CD4-positive, alpha-beta T cell treated with Interleukin-1 beta for 1 hour (primary cell): Measurements from ENCODE around the gene DUS1L.

Experiments
- DNase-seq, 2 donors: peaks; one replicate each; pipeline ENCODE4 v3.0.0-alpha.2; 2020 to 2022

Gene DUS1L

DNA sequence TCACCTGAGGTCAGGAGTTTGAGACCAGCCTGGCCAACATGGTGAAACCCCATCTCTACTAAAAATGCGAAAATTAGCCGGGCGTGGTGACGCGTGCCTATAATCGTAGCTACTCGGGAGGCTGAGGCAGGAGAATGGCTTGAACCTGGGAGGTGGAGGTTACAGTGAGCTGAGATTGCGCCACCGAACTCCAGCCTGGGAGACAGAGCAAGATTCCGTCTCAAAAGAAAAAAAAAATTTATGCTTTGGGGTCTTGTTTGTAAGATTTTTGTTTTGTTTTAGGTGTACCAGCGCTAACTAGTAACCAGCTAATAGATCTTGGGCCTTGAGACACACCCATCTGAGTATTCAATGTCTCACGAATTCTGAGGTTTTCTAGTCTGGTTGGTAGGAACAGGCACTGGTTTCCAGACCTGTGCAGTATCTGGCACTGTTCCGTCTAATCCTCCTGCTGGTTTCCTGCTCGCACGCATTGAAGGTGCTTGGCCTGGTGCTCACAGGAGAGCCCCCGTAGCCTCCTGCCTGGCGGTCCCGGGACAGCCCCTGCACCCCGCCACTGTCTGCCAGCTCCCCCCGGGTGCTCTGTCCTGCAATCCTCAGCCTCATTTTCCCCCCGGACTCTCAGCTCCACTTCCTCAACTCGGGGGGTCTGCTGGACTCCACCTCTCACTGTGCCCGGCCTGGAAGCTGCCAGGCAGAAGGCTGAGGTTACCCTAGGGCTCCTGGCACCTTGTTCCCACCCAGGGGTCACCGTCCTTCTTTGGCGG is 10.6 kb upstream of the DUS1L start:
- DNase-seq, result no peak

DNA sequence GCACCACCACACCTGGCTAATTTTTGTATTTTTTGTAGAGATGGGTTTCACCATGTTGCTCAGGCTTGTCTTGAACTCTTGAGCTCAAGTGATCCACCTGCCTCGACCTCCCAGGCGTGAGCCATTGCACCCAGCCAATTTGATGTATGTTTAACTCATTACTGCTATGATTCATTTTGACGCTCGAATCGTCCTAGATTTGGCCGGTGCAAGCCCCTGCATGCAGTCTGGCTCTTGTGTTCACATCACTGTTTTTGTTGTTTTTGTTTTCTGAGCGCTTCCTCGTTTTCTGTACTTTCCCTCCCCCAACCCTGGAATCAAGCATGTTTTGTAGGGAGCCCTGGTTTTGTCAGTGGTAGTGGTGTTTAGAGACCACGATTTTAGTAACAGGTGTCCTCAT is 7.8 kb upstream of the DUS1L start:
- DNase-seq, result no peak

DNA sequence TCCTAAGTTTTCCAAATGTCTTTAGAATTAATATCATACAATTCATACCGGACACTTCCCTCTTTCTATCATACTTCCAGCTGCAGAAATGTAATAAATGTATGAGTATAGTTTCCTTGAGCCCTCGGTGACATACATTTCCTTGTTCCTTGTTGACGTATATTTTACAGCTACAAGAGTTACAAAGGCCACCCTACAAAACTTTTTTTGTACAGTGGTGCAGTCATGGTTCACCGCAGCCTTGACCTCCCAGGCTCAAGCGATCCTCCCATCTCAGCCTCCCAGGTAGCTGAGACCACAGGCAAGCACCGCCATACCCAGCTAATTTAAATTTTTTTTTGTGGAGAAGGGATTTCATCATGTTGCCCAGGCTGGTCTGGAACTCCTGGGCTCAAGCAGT is 7.2 kb upstream of the DUS1L start:
- DNase-seq, result no peak

DNA sequence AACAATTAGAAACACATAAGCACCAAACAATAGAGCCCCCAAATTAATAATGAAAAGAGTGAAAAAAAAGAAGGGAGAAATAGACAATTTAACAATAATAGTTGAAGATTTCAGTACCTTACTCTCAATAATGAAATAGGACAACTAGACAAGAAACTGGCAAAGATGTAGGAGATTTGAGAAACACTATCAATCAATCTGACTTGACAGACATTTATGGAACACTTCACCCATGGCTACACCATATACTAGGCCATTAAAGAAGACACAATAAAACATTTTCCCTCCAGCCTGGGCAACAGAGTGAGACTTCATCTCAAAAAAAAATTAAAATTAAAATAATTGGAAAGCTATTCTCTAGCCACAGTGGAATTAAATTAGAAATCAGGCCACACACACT is 5.0 kb upstream of the DUS1L start:
- DNase-seq, result no peak

DNA sequence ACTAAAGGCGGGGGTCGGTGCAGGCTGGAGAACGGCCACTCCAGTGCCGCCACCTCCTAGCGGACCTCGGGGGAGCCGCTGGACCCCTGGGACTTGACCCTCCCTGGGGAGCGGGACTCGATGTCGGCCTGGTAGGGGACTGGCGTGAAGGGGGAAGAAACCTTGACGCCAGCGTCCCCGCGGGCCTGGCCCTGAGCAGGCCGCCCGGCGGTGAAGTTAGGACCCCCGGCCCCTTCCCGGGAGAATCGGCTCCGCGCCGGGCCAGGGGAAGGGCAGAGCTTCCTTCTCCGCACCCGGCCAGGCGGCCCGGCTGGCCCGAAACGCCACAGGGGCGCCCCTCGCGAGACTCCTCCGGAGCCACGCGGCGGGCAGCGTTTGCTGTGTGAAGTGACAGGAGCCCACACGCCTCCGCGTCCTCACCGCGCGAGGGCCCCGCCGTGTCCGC is 389 bp downstream of the DUS1L start:
- DNase-seq, result peak in 1 of 2 donors; percentile 18

DNA sequence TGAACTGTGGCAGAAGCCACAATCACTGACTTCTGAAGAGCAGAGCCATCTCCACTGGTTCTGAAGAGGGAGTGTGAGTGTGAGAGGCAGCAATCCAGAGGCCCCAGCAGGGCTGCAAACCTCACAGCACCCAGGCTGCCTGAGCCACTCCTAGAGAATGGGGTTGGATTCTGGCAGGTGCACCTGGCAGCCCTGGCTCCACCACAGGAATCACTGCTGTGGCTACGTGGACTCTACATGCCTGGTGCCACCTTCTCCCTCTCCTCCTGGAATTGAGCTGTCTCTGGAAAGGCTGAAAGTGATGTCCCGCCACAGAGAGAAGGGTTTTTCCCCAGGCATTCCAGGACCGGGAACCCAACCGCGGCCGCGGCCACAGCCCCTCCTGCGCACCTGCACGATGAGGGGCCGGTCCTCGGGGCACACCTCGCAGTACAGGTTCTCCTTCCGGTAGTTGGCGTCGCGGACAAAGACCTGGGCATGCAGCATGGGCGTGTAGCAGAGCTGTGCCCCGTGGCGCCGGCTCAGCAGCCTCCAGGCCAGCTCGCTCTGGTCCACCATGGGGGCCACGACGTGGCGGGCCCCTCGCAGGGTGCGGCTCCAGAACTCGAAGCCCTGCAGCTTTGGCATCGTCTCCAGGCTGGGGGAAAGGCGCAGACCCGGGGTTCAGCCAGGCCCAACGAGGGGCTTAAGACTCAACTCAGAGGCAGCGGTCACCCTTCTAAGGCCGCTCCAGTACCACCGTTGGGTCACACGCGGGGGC is 991 bp downstream of the DUS1L start:
- no peak for DNase-seq

DNA sequence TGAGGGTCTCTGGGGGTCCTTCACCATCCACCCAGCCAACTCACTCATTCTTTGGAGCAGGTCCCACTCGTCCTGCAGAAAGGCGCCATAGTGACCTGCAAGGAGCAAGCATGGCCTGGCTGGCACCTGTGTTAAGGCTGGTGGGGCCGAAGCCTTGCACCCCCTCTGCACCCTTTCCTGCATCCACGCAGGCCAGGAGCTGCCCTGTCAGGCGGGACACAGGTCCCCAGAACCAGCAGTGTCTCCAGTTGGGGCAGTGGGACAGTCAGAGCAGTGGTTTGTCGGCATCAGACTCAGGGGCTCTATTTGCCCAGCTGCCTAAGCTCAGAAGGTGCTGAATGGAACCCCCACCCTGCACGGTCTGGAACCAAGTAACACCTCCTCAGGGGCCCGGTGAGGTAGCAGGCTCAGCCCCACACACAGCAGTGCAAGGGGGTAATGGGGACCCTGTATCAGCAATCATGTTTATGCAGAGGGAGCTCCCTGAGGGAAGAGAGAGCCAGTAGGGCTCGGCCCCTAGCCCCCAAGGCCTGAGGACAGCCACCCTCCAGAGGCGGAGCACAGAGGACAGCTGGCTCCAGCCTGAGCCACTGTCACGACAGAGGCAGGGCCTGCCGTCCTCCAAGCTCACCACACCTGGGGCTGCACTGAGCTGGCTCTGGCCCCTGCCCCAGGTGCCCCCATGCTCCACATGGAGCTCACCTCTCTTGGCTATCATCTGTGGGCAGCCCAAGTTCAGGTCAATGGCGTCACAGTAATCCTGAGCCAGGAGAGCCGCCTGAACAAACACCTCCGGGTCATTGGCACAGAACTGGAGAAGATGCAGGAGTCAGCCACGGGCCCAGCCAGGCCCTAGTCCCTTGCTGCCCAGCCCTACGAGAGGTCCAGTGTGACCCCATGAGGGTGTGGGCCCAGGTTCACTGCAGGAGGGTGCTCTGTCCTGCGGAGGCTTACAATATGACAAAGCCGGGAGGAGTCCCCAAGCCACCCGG is 1.9 kb downstream of the DUS1L start:
- no peak for DNase-seq

DNA sequence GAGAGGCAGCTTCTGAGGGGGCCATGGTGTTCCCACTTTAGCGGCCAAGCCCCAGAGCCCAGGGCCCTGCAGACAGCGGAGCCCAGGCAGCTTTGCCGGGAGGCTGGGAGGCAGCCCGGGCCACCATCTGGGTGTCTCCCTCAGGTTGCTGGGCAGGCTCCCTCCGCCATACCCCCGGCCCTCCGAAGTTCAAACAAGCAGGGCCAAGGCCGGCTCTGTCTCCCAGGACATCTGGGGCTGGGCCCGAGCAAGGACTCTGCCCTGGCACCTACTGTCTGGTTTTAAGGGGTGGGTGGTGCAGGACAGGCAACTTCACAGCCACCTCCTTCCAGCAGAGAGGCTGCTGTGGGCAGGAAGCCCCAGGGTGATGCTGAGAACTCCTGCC is 2.6 kb downstream of the DUS1L start:
- no peak for DNase-seq

DNA sequence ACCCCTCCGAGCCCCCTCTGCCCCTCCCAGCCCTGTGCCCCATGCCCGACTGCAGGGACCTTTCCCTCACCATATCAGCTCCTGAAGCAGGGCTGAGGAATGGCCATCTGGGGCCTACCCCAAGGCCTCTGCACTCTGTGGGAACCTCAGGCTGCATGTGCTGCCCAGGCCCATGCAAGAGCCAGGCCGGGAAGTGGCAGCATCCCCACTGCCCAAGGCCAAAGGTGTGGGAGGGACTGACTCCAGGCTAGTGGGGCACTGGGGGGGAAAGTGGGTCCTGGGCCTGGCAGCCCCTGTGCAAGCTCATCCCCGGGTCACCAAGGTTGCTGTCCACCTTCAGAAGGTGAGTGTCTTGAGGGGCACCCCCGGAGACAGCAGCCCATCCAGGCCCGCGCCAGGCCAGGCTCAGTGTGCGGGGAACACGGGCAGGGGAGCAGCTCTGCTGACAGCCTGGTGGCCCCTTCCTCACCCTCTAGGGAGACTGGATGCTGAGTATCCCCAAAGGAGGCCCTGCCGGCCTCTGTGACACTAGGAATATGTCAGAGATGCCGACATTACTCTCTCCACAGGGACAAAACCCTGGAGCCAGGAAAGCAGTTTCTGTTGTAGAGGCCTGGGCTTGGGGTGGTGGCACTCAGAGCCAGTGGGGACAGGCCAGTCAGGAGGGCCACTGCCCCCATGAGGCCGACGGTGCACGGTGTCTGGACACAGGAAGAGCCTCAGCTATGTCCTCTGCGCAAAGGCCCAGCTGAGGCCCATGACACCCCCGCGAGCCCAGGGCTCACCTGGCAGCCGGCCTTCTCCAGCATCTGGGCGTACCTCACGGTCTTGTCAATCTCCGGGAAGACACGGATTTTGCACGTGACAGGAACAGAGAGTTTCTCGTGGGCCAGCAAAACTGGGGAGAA is 3.3 kb downstream of the DUS1L start:
- DNase-seq, result no peak

DNA sequence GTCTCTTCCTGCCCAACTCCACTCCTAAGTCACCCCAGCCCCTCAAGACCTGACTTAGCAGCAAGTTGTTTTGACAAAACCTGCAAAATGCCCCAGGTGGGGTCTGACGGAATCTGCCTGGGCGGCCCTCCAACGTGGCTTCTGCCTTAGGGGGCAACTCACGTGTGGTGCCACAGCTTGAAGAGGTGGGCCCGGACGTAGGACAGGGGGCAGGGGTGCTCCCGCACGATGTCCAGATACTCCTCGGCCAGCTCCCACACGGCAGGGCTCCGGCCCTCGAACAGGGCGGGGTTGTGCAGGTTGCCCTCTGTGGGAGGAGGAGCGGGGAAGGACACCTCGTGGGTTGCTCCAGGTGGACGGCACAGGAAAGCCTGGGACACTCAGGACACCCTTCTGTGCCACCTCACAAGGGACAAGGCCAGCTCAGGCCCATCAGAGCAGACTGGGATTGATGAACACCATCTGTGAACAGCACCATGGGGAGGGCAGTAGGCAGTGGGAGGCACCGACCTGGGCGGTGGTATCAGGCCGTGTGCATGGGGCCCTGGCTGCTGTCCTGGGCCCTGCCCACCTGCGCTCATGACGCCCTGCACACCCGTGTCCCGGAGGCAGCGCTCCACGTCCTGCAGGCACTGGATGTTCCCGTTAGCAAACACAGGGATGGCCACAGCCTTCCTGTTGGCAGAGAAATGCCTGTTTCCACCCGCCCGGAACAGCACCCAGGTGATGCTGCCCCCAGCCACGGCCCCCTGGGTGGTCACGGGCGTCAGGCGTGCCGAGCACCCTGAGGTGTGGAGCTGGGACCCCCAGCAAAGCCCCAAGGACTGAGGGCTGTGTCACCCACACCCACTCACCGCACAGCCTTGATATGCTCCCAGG is 4.3 kb downstream of the DUS1L start:
- DNase-seq, result no peak

DNA sequence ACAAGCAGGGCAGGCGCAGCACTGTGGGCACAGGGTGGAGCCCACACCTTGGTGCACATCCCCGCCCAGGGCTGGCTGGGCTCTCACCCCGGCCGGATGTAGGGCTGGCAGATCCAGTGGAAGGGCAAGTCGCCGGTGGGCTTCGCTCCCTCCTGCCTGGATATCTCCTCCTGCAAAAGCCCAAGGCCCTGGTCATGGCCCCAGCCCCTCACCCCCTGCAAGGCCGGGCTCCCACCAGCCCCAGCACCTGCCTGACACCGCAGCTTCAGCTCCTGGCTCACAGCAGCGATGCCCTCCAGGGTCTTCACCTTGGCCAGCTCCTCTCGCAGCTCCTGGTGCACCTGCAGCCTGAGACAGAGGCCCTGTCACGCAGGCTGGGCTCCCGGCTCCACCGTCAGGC is 5.0 kb downstream of the DUS1L start:
- no peak for DNase-seq

DNA sequence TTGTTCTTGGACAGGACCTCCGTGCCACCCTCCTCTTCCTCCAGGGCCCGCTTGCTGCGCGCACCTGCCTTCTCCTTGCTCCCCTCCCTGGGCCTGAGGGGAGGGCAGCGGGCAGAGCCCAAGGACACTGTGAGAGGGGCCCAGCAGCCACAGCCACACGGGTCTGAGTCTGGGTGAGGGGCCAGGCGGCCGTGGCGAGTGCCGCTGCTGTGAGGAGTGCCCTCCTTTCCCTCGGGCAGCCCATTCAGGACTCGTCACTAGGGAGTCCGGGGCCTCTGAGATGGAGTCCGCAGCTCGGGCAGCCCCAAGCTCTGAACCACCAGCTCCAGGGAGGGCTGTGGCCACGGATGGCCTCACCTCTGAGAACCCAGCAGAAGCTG is 5.6 kb downstream of the DUS1L start:
- DNase-seq, result no peak

DNA sequence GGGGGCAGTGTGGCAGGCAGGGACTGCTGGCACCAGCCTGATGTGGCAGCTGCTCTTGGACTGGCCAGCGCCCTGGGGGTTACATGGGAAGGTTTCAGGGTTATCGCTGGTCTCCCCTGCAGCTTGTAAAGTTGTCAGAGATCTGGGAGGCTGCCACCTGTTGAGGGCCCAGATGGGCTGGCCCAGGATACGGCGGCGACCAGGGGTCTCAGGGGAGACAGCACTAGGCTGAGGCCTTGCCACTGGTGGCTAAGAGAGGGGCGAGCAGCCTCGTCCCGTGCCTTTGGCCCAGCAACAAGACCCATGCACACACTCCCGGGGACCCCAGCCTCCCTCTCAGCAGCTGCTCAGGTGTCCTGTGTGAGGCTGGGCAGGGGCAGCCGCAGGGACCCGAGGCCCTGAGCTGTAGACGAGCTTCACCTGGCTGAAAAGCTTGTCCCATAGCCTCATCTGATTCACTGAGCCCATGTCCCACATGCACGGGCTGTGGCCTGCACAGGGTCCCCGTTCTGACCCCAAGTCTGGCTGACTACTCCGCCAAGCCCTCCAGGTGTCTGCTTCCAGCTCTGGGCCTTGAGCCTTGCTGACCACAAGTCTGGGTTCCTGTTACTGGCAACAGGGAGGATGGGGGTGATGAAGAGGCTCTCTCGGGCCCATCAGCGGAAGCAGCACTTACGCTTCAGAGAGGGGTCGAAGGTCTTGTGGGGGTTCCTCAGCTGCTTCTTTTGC is 6.2 kb downstream of the DUS1L start:
- no peak for DNase-seq

DNA sequence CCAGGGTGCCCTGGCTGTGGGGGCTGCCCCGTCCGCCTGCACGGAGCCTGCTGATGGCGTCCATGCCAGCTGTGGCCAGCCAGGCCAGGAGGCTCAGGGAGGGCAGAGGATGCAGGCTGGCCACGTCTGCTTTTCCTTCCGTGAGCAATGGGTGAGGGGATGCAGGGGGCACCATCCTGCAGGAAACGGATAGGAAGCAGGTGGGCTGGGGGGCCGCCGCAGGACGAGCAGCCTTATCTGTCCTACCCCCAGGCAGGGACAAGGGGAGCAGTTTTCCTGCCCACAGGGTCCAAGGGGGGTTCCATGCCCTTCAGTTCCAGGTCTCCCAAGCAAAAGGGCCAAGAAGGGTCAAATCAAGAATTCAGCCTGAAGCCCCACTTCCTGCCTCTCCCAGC is 6.8 kb downstream of the DUS1L start:
- no peak for DNase-seq

DNA sequence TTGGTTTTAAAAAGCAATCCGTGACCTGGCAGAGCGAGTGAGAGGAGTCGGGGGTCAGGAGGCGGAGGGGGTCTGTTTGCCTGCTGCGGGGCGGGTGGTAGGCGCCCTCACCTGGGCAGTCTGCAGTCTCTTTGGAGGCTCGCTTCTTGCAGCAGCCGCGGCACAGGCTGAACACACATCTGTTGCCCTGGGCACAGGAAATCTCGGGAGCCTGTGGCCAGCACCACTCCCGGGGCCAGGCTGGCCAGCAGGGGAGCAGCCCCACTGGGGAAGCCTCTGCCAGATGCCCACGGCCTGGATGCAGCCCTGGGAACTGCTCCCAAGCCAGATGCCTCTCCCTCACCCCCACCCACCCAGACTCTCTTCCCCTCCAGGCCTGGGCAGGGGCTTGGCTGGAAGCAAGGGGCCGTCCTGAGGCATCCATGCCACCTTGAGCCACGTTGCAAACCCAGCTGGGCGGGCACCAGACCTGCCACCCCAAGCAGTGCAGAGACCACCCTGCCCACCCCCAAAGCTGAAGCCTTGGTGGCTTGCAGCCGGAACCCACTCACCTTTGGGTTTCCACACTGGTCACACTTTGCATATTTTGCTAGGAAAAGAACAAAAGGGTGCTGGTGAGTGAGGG is 7.3 kb downstream of the DUS1L start:
- no peak for DNase-seq

DNA sequence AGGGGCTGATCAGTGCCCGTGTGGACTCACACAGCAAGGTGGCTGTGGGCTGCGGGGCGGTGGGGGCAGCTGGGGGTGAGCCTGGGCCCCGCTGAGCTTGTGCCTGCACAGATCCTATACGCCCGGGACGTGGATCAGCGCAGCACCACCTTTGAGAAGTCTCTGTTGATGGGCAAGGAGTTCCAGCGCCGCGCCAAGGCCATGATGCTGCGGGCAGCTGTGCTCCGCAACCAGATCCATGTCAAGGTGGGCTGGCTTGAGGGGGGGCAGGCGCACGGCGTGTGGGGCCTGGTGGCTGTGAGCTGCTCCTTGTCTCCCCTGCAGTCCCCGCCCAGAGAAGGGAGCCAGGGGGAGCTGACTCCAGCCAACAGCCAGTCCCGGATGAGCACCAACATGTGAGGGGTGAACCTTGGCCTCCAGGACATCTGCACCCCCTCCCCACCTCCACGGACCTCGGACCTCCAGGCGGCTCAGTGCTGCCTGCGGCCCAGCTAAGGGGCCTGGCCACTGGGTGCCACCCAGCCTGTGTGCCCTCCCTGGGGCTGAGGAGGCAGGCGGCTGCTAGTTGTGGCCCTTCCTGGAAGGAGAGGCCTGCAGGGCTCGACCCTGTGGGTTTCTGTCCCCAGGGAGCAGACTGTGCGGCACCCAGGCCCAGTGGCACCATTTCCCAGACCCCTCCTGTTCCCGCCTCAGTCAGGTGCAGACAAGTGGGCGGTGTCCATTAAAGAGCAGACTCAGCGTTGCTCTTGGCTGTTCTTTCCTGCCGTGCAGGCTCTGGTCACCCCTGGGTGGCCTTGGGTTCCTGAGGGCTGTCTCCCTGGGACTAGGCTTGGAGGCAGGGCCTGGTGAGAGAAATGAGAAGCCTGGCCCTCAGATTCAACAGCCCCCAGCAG is 8.6 kb downstream of the DUS1L start:
- no peak for DNase-seq

DNA sequence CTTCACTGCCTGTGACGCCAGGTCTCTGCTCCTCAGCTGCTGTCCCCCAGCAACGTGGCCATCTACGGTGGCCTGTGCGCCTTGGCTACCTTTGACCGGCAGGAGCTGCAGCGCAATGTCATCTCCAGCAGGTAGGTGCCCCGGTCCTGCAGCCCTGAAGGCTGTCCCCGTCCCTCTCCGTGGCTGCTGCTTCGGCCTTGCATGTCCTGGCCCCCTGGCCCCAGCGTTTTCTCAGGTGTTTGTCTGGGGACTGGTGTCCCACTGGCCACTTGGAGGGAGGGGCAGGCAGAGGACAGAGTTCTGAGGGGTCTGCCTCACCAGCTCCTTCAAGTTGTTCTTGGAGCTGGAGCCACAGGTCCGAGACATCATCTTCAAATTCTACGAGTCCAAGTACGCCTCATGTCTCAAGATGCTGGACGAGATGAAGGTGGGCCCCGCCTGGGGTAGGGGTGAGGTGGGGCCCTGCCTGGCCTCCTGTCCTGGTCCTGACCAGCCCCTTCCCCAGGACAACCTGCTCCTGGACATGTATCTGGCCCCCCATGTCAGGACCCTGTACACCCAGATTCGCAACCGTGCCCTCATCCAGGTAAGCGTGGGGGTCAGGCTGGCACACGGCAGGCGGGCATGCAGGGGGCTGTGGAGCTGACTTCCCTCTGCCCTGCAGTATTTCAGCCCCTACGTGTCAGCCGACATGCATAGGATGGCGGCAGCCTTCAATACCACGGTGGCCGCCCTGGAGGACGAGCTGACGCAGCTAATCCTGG is 9.5 kb downstream of the DUS1L start:
- DNase-seq, result no peak
